ENCODE measurements around the gene IFI16. TPM values are rescaled to one million over a fixed set of nuclear protein-coding genes. Genes with fewer than 3 reads are reported as not detected.

The IFI16 gene
- total RNA-seq, 1 experiment from 2014 or later, result 2.9 TPM

DNA sequence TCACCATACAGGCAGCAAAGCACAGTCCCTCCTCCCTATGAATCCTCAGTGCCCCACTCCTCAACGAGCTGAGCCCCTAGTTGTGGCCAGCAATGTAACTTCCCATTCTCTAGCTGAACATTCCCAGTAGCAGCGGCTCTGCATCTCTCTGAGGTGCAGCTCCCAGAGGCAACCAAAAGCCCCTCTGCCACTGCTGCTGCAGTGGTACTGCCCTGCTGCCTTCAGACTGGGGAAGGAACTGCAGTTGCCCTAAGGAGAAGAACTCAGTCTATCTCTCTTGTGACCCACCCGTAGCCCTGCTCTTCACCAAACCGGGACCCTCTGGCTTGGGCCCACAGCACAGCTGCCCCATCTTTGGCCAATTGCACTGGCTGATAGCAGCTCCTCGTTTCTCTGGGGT lies 46.7 kb upstream of the IFI16 start:
- Histone ChIP-seq H3K9ac (ENCODE audit: extremely low read depth, insufficient read length, low read length) (no peak overlapping the region), H3K79me1 (ENCODE audit: insufficient read depth, low read depth, low read length, poor library complexity, severe bottlenecking) (no peaks in the 10 kb centered on the region), H3K18ac (ENCODE audit: insufficient read length, low read depth, low read length) (no peak overlapping the region), H4K91ac (ENCODE audit: insufficient read length, low read depth, low read length) (no peak overlapping the region), H3K4ac (ENCODE audit: low read depth, low read length) (no peak overlapping the region), H2BK15ac (ENCODE audit: low read depth, low read length) (no peak overlapping the region), H3K23me2 (ENCODE audit: insufficient read length, low read depth, low read length, poor library complexity, severe bottlenecking) (no peaks in the 10 kb centered on the region), H2BK20ac (ENCODE audit: low read depth, low read length, poor library complexity, severe bottlenecking) (no peak overlapping the region), H3K14ac (ENCODE audit: insufficient read depth, low read length) (no peak overlapping the region), H2AK5ac (ENCODE audit: insufficient read length, low read length) (no peak overlapping the region), H3K27ac (ENCODE audit: insufficient read length, low read depth, low read length) (no peak overlapping the region), H3T11ph (ENCODE audit: low read length) (no peak overlapping the region), H3K4me2 (ENCODE audit: insufficient read depth, insufficient read length, low read length) (no peak overlapping the region), H2BK120ac (ENCODE audit: low read depth, low read length, poor library complexity, severe bottlenecking) (no peak overlapping the region), H2BK5ac (ENCODE audit: insufficient read length, low read length) (no peak overlapping the region), H3K56ac (ENCODE audit: insufficient read length, low read depth, low read length) (no peak overlapping the region), H3K23ac (ENCODE audit: insufficient read length, low read depth, low read length) (no peak overlapping the region), H4K8ac (replicated peaks; ENCODE audit: insufficient read length, low read depth, low read length) (no peak overlapping the region), H3K4me1 (ENCODE audit: insufficient read depth, low read length) (no peaks in the 10 kb centered on the region), H3K79me2 (ENCODE audit: insufficient read depth, low read length) (no peaks in the 10 kb centered on the region), H2BK12ac (ENCODE audit: insufficient read length, low read depth, low read length) (no peak overlapping the region), H4K20me1 (ENCODE audit: control insufficient read depth, insufficient read depth, insufficient read length) (no peaks in the 10 kb centered on the region), H2AFZ (ENCODE audit: low read length) (no peak overlapping the region), H3K27me3 (ENCODE audit: insufficient read depth, low read length) (no peaks in the 10 kb centered on the region), H4K5ac (ENCODE audit: insufficient read length, low read depth, low read length) (no peak overlapping the region), H3K9me3 (ENCODE audit: control insufficient read depth, low read depth, low read length) (no peaks in the 10 kb centered on the region)
- Mint-ChIP-seq H3K9me3 (peaks cover 0 to 4% of the 10 kb centered on the region in 2 experiments; a peak in 2 of 5 replicates), H3K4me1 (no peaks in the 10 kb centered on the region), H3K4me3 (no peak overlapping the region), H3K27ac (no peak overlapping the region), H3K27me3 (ENCODE audit: low read depth) (no peaks in the 10 kb centered on the region; the same call in 1 of the 2 replicates), H3K36me3 (ENCODE audit: insufficient read depth in 1 of 3, low read depth in 3 of 3) (no peaks in the 10 kb centered on the region)
- no CpG with 5 or more reads among the region's 5 CpGs for WGBS (ENCODE audit: extremely low coverage, insufficient read length, low lambda C conversion rate)
- TF ChIP-seq, protein P1, sequence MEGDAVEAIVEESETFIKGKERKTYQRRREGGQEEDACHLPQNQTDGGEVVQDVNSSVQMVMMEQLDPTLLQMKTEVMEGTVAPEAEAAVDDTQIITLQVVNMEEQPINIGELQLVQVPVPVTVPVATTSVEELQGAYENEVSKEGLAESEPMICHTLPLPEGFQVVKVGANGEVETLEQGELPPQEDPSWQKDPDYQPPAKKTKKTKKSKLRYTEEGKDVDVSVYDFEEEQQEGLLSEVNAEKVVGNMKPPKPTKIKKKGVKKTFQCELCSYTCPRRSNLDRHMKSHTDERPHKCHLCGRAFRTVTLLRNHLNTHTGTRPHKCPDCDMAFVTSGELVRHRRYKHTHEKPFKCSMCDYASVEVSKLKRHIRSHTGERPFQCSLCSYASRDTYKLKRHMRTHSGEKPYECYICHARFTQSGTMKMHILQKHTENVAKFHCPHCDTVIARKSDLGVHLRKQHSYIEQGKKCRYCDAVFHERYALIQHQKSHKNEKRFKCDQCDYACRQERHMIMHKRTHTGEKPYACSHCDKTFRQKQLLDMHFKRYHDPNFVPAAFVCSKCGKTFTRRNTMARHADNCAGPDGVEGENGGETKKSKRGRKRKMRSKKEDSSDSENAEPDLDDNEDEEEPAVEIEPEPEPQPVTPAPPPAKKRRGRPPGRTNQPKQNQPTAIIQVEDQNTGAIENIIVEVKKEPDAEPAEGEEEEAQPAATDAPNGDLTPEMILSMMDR (conservative IDR thresholded peaks at IDR 0.05), result peak; percentile 45; the same call in 2 of the 3 replicates
- no peak for DNase-seq
